NOMO-1 treated with DMSO at 0.1 percent for 48 hours (cell line): ENCODE measurements around the gene ALG9.

ENCODE experiments used
- DNase-seq: peaks from one replicate; lab custom pipeline; 2025; ENCODE audit not compliant: unreplicated experiment; lab: John Stamatoyannopoulos, UW

ALG9 gene

DNA sequence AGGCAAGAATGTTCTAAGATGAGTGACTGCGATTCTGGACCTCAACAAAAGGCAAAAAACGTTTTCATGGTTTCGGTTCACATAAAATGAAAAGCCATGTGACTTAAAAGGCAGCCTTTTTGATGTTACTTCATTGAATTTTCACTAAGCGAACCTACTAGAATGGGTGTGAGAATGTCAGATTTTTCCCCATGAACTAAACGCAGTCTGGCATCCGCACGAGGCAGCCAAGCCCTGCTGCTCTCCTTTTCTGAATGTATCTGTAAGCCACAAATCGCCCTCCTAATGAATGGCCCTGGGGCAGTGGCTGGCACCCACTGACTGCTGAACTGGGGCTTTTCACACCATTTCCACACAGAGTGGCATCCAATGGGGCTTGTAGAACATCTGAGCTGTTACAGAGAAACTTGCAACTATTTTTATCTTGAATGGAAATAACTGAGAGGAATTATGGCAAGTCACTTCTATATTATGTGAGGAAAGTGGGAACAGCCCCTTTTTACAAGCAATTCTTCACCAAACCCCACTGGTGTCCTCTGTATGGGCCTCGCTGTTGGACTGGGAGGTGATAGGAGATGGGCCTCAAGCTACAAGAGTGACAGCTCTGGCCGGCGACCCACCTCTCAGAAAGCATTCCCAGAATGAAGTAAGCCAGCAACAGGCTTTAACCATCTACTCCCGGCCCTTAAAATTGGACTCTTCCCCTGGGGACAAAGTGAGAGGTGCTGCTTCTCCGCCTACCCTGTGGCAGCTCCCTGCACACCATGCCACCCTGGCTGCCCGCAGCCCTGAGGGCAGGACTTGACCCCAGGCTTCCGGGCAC is 134.5 kb downstream of the ALG9 start:
- no peak for DNase-seq
